HG03135 (cell line): ENCODE results near the gene TRIM38.
"Not testable (repeated sequence)": the region's sequence is repeated elsewhere in the genome, so short reads cannot be mapped to it uniquely, and the experiment has no call there.

Source experiments
- ATAC-seq: cut with Tn5 transposase; IDR thresholded peaks from one replicate; pipeline ENCODE4 v1.9.1; 2021; ENCODE audit warnings: mild to moderate bottlenecking, moderate library complexity; ENCODE audit not compliant: unreplicated experiment

The TRIM38 gene

GRCh38 chr6:25971187-25971821, 8.7 kb downstream of the TRIM38 start:
- ATAC-seq, result no peak

- no peak for ATAC-seq
These were observed 9.5 kb downstream of the TRIM38 start for GRCh38 chr6:25972128-25972527.

- no peak for ATAC-seq
These were observed 10.3 kb downstream of the TRIM38 start for GRCh38 chr6:25972902-25973301.

GRCh38 chr6:25973923-25974555, 11.4 kb downstream of the TRIM38 start:
- ATAC-seq, result no peak

- ATAC-seq, result no peak
These were observed 13.4 kb downstream of the TRIM38 start for GRCh38 chr6:25975923-25976560.

GRCh38 chr6:25980935-25981334, 18.3 kb downstream of the TRIM38 start:
- no peak for ATAC-seq

- ATAC-seq, result no peak
These were observed 19.1 kb downstream of the TRIM38 start for GRCh38 chr6:25981568-25982263.

GRCh38 chr6:25984265-25984664, 21.7 kb downstream of the TRIM38 start:
- no peak for ATAC-seq

- no peak for ATAC-seq
These were observed 25.2 kb downstream of the TRIM38 start for GRCh38 chr6:25987845-25988244.

GRCh38 chr6:25990172-25990873, 27.7 kb downstream of the TRIM38 start:
- no peak for ATAC-seq

GRCh38 chr6:25991785-25992412, 29.3 kb downstream of the TRIM38 start:
- peak; percentile 46 for ATAC-seq

- peak; percentile 92 for ATAC-seq
These were observed 30.1 kb downstream of the TRIM38 start for GRCh38 chr6:25992413-25993340.

- ATAC-seq, result not testable (repeated sequence)
These were observed 30.7 kb downstream of the TRIM38 start for GRCh38 chr6:25993341-25993684.

GRCh38 chr6:25995507-25995906, 32.9 kb downstream of the TRIM38 start:
- no peak for ATAC-seq

- ATAC-seq, result no peak
These were observed 35.3 kb downstream of the TRIM38 start for GRCh38 chr6:25997921-25998320.

GRCh38 chr6:25998379-25998778, 35.8 kb downstream of the TRIM38 start:
- no peak for ATAC-seq

- ATAC-seq, result not testable (repeated sequence)
These were observed 36.6 kb downstream of the TRIM38 start for GRCh38 chr6:25999225-25999624.

GRCh38 chr6:26000366-26001144, 38.0 kb downstream of the TRIM38 start:
- ATAC-seq, result no peak
